Adrenal gland (tissue), 12 donors: ENCODE measurements around the gene TWIST2. TPM values are rescaled to one million over a fixed set of nuclear protein-coding genes. Genes with fewer than 3 reads are reported as not detected.

Source experiments
- DNase-seq, 7 donors: peaks; one replicate each; pipeline ENCODE4 v3.0.0-alpha.2; 2019 to 2020
- H3K27ac ChIP-seq, 5 donors: fragments of 200-600 bp; sonication (generic) in 4 of 5; 1 replicate in 3 of 5; 2 replicates in 2 of 5; pipeline versions ENCODE4 v1.5.1 to v1.8.0; 2016 to 2020; ENCODE audit warnings: mild to moderate bottlenecking in 1 of 5
- H3K27me3 ChIP-seq: fragments of 200-600 bp; 2 replicates; pipeline ENCODE4 v1.8.0; 2021
- H3K36me3 ChIP-seq, 2 donors: fragments of 200-600 bp; replicated peaks in 1 of 2; 1 replicate in 1 of 2; 2 replicates in 1 of 2; pipeline versions ENCODE4 v1.5.1 to v1.8.0; 2018 to 2022
- H3K4me1 ChIP-seq, 2 donors: fragments of 200-600 bp; replicated peaks in 1 of 2; 1 replicate in 1 of 2; 2 replicates in 1 of 2; pipeline versions ENCODE4 v1.5.1 to v1.8.0; 2018 to 2021
- H3K4me3 ChIP-seq, 4 donors: fragments of 200-600 bp; sonication (generic) in 3 of 4; one replicate each; pipeline ENCODE4 v1.5.1; 2016 to 2018
- H3K9me3 ChIP-seq, 3 donors: fragments of 200-600 bp; sonication (generic) in 1 of 3; replicated peaks in 1 of 3; 1 replicate in 2 of 3; 2 replicates in 1 of 3; pipeline versions ENCODE4 v1.5.1 to v1.8.0; 2016 to 2021
- CTCF ChIP-seq, 6 experiments: fragments of 450-650 bp in 4 of 6; fragments of 200-600 bp in 2 of 6; sonication (generic) in 1 of 6; IDR thresholded peaks; 1 replicate in 5 of 6; 2 replicates in 1 of 6; pipeline versions ENCODE4 v1.5.1 to v1.8.0; 2016 to 2021; ENCODE audit warnings: antibody characterized with exemption in 6 of 6, mild to moderate bottlenecking in 2 of 6, moderate library complexity in 1 of 6
- POLR2A ChIP-seq, 2 donors: fragments of 450-650 bp; IDR thresholded peaks; one replicate each; pipeline ENCODE4 v1.6.1; 2017; ENCODE audit warnings: antibody characterized with exemption in 2 of 2, mild to moderate bottlenecking in 2 of 2, moderate library complexity in 1 of 2
- WGBS, 4 donors: extraction: QIAGEN DNeasy Blood & Tissue Kit in 2 of 4; methylation state at CpG; one replicate each; pipeline versions ENCODE4 v1.1.5 to v1.1.7; 2013 to 2017; 5-methylcytosine and 5-hydroxymethylcytosine counted together
- intact Hi-C, 2 donors: fragments of 100-400 bp; cut with DNase I; formaldehyde crosslinking; loops; one replicate each; pipeline versions ENCODE4 v1.14.1 to v1.15.0; 2022 to 2023
- polyA plus RNA-seq, 3 donors: library from polyadenylated mRNA; stranded (reverse); fragments of 200-250 nt in 2 of 3; fragments of 350-450 nt in 1 of 3; fragmentation: Illumina TruSeq in 1 of 3; extraction: RNeasy Lipid Tissue Mini Kit (QIAGEN cat#74804) in 1 of 3; gene quantifications; one replicate each; pipeline ENCODE4 v1.2.3, GENCODE V29; 2013 to 2014
- total RNA-seq, 9 donors: library from RNA; depleted of rRNA in 4 of 9; stranded (reverse); fragments of >200 nt in 4 of 9; fragments of 120-200 nt in 1 of 9; fragmentation: NEBNext Ultra II Directional in 1 of 9; extraction: Animal tissue kit (Norgen Biotek cat#: 25700) in 1 of 9; gene quantifications; one replicate each; pipeline versions ENCODE4 v1.1.0 to v1.2.4, GENCODE V29; 2013 to 2023
- donor health status: healthy with polysubstance abuse.
- donor health status: Bipolar disorder and iron deficiency.
- donor health status: DM: yes; HTN: yes; CAD: no.
- donor health status: DM: no; HTN: no; CAD: no.
- donor health status: DM: no; HTN: no; CAD: no.
- donor health status: DM: yes; HTN: yes; CAD: no.

The TWIST2 gene
- total and polyA plus RNA-seq, 12 donors: 1.0 to 20.5 (median 6.0) TPM

GRCh38 chr2:238896641-238897040, 48.8 kb downstream of the TWIST2 start:
- no peaks in the 10 kb centered on the region for H3K9me3 ChIP-seq
- no peak for DNase-seq
- H3K36me3 ChIP-seq: no peaks in the 10 kb centered on the region
- TF ChIP-seq POLR2A (IDR thresholded peaks at IDR 0.05): no peak
- TF ChIP-seq CTCF (IDR thresholded peaks at IDR 0.05): no peak
- intact Hi-C loops: no loop called here
- H3K4me1 ChIP-seq: no peaks in the 10 kb centered on the region
- no peaks in the 10 kb centered on the region for H3K27me3 ChIP-seq
- WGBS, 4 donors: 45 to 79% (median 70%) methylated on average over 3 to 5 of the region's 5 CpGs
- no peak overlapping the region for H3K4me3 ChIP-seq
- peak overlapping the region in 2 of 5 donors; percentile 21 to 86 for H3K27ac ChIP-seq

GRCh38 chr2:238897122-238897880, 49.4 kb downstream of the TWIST2 start:
- no peak for DNase-seq
- WGBS, 4 donors: 67 to 83% (median 81%) methylated on average over 9 to 19 of the region's 19 CpGs
- Histone ChIP-seq H3K4me3 (no peak overlapping the region), H3K9me3 (no peaks in the 10 kb centered on the region), H3K27ac (peak overlapping the region in 1 of 5 donors; percentile 86), H3K4me1 (no peaks in the 10 kb centered on the region), H3K27me3 (no peaks in the 10 kb centered on the region), H3K36me3 (no peaks in the 10 kb centered on the region)
- no peak for TF ChIP-seq POLR2A (IDR thresholded peaks at IDR 0.05)
- intact Hi-C loops: no loop called here

DNA sequence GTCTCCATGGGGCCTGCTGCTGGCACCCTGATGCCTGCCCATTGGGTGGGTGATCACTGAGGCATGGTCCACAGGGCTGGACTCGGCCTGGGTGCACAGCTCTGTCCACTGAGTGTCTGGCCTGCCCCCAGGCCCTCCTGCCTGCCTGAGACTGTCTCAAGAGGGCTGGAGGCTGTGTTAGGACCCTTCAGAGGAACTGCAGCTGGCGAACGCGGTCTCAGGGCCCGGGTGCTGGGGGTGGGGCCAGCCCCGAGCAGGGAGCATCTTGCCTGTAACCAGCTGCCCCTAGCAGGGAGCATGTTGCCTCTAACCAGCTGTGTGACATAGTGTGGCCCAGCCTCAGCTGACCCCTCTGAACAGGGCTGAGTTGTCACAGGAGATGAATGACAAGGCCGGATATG, 50.0 kb downstream of the TWIST2 start:
- intact Hi-C loops: no loop called here
- no peaks in the 10 kb centered on the region for H3K9me3 ChIP-seq
- H3K36me3 ChIP-seq: no peaks in the 10 kb centered on the region
- no peaks in the 10 kb centered on the region for H3K4me1 ChIP-seq
- DNase-seq: peak in 2 of 7 donors; percentile 32 to 60
- peak overlapping the region in 1 of 5 donors; percentile 86 for H3K27ac ChIP-seq
- H3K4me3 ChIP-seq: no peak overlapping the region
- TF ChIP-seq POLR2A (IDR thresholded peaks at IDR 0.05) (no peak), CTCF (IDR thresholded peaks at IDR 0.05) (no peak)
- no peaks in the 10 kb centered on the region for H3K27me3 ChIP-seq
- 67 to 83% (median 72%) methylated on average over 1 to 7 of the region's 7 CpGs for WGBS, 4 donors

GRCh38 chr2:238898534-238899281, 50.8 kb downstream of the TWIST2 start:
- Histone ChIP-seq H3K4me1 (no peaks in the 10 kb centered on the region), H3K36me3 (no peaks in the 10 kb centered on the region), H3K27me3 (no peaks in the 10 kb centered on the region), H3K9me3 (no peaks in the 10 kb centered on the region), H3K27ac (peak overlapping the region in 1 of 5 donors; percentile 86), H3K4me3 (no peak overlapping the region)
- intact Hi-C loops: no loop called here
- TF ChIP-seq POLR2A (IDR thresholded peaks at IDR 0.05): no peak
- WGBS, 4 donors: 86 to 92% (median 89%) methylated on average over 14 to 22 of the region's 22 CpGs
- DNase-seq: no peak

- WGBS, 4 donors: 79 to 89% (median 88%) methylated on average over 7 of the region's 7 CpGs
Measured at GRCh38 chr2:238899386-238899785, 51.5 kb downstream of the TWIST2 start.

More at GRCh38 chr2:238899386-238899785, 51.5 kb downstream of the TWIST2 start:
- no peak for TF ChIP-seq CTCF (IDR thresholded peaks at IDR 0.05)
- TF ChIP-seq POLR2A (IDR thresholded peaks at IDR 0.05): no peak
- intact Hi-C loops: no loop called here
- no peak for DNase-seq
- Histone ChIP-seq H3K4me3 (no peak overlapping the region), H3K27me3 (no peaks in the 10 kb centered on the region), H3K9me3 (no peaks in the 10 kb centered on the region), H3K27ac (no peak overlapping the region), H3K36me3 (no peaks in the 10 kb centered on the region), H3K4me1 (no peaks in the 10 kb centered on the region)
